AG10803 (cell line): ENCODE measurements around the gene DDX1.

Experiments used
- DNase-seq: peaks from one replicate; pipeline ENCODE4 v3.0.0; 2010; ENCODE audit warnings: low read depth
- H3K4me3 ChIP-seq: 2 replicates; pipeline ENCODE4 v1.5.1; 2011; ENCODE audit warnings: mild to moderate bottlenecking, low read length, control low read depth
- CTCF ChIP-seq: conservative IDR thresholded peaks from 2 replicates; pipeline ENCODE4 v1.5.1; 2011; ENCODE audit warnings: mild to moderate bottlenecking, low read length, control low read depth, inconsistent platforms

The DDX1 gene

GRCh38 chr2:15591373-15591691 lies 336 bp upstream of the DDX1 start:
- no peak for DNase-seq
- H3K4me3 ChIP-seq, result peak overlapping the region; percentile 73

GRCh38 chr2:15593327-15593705 lies 1.6 kb downstream of the DDX1 start:
- H3K4me3 ChIP-seq, result peak overlapping the region; percentile 73
- DNase-seq, result no peak
- no peak for TF ChIP-seq CTCF

More at GRCh38 chr2:15591373-15591691, 336 bp upstream of the DDX1 start:
- no peak for TF ChIP-seq CTCF

DNA sequence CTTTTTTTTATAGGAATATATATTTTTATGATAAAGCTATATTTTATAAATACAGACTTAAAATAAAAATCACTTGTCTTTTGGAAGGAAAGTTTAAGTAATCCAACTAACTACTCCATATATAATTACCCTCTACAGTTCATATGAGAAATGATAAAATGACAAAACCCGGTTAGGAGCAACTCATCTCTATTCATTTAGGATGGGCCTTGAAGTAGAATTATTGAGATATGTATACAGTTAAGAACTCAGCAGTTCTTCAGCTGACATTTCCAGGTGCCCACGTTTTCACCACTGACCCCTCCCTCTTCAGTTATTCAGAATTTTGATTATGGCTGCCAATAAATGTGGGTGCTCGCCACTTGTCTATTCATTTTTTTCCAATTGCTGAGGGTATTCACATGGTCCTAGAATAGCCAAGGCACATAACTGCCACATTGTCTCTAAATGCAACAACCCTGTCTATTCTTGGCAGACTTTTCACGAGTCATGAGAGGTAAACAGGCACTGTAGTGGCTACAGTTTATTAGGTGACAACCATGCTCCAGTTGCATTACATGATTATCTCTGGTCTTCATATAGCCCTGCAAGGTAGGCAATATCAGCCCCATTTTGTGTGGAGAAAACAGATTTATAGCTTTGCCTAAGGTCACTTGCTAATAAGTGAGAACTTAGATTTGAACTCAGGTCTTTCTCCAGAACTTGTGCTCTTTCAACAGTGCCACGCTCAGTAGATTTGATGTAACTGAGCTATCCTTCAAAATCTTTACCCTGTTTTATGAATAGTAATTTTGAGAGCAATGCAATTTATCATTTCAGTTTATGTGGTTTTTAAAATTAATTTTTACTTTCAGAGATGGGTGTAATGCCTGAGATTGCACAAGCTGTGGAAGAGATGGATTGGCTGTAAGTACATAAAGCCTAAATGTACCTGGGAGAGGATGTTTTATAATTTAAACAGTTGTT lies 2.9 kb downstream of the DDX1 start:
- no peak for TF ChIP-seq CTCF
- no peak overlapping the region for H3K4me3 ChIP-seq
- DNase-seq, result no peak

DNA sequence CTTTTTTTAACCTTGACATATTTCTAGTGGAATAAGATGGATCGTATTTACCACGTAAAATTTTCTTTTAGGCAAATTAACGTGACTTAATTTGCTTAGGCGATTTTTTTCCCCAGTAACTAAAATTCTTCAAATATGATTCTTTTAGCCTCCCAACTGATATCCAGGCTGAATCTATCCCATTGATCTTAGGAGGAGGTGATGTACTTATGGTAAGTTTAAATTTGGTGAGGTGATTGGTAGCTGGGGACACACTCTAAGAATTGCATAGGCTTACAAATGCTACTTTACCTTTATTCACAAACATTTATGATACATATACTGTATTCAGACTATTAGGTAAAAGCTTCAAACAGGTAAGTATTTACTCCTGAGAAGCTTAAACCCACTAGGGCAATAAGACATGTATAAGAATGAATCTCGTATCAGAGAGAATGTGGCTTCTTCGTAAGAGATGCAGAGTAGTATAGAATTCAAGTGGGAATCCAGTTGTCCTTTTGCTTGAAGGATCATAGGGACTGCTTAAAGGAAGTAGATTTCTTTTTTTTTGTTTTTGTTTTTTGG lies 3.8 kb downstream of the DDX1 start:
- DNase-seq, result no peak
- TF ChIP-seq CTCF, result no peak
- no peak overlapping the region for H3K4me3 ChIP-seq

DNA sequence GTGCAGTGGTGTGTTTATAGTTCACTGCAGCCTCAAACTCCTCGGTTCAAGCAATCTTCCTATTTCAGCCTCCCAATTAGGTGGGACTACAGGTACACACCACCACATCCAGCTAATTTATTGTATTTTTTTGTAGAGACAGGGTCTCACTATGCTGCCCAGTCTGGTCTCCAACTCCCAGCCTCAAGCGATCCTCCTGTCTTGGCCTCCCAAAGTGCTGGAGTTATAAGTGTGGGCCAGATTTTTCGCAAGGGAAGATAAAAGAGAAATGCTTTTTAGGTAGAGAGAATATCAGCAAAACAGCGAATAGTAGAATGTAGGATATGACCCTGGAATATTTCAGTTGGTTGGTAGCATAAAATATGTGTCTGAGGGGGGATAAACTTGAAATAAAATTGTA lies 4.3 kb downstream of the DDX1 start:
- TF ChIP-seq CTCF, result no peak
- H3K4me3 ChIP-seq, result no peak overlapping the region
- no peak for DNase-seq

DNA sequence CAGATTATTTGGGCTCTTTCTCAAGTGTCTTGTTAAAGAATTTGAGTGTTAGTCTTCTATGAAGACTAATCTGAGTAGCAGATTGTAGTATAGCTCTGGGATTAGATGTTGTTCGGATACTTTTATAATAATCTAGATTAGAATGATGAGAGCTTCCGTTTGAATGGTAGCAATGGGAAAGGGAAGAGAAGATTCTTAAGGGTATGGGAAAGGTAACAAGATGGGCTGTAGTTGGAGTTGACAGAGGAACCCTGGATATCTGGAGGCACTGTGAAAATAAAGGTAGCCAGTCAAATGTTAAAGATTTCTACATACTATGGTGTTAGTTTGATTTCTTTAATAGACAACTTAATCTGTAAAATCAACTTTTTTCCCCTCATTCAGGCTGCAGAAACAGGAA lies 4.7 kb downstream of the DDX1 start:
- H3K4me3 ChIP-seq, result no peak overlapping the region
- DNase-seq, result no peak
- no peak for TF ChIP-seq CTCF

- DNase-seq, result no peak
- TF ChIP-seq CTCF, result no peak
- H3K4me3 ChIP-seq, result no peak overlapping the region
These were observed 5.3 kb downstream of the DDX1 start for GRCh38 chr2:15596968-15597367.
